Measurements from ENCODE around the gene FAM171A2. TPM values are rescaled to one million over a fixed set of nuclear protein-coding genes. Genes with fewer than 3 reads are reported as not detected.
"Not testable (repeated sequence)": the region's sequence is repeated elsewhere in the genome, so short reads cannot be mapped to it uniquely, and the experiment has no call there.

Gene FAM171A2
- total and polyA plus RNA-seq, 2 of the 4 experiments (the other 2 are of a cell fraction) = 3.2 to 5.9 TPM

DNA sequence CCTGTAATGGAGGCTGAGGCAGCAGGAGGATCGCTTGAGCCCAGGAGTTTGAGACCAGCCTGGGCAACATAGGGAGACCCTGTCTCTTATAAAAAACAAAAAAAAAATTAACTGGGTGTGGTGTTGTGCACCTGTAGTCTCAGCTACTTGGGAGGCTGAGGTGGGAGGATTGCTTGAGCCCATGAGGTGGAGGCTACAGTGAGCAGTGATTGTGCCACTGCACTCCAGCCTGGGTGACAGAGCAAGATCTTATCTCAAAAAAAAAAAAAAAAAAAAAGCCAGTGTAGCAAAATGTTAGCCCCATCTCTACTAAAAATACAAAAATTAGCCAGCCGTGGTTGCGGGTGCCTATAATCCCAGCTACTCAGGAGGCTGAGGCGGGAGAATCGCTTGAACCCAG is 33.4 kb downstream of the FAM171A2 start:
- dilution Hi-C loops (cut with HindIII; ENCODE audit: low sequenced_read_pairs, unreplicated experiment) = not testable (repeated sequence)

GRCh38 chr17:44329516-44329915 is 34.1 kb downstream of the FAM171A2 start:
- H2AK5ac ChIP-seq (ENCODE audit: low read depth, low read length); H3K4me1 ChIP-seq (ENCODE audit: control insufficient read depth, insufficient read depth, low read length); H4K20me1 ChIP-seq (ENCODE audit: insufficient read depth, low read length); CTCF ChIA-PET; H3K27me3 ChIP-seq (ENCODE audit: control insufficient read depth, insufficient read depth, low read length); dilution Hi-C loops (cut with HindIII; ENCODE audit: low sequenced_read_pairs, unreplicated experiment); ATAC-seq (ENCODE audit: low read depth); H2BK5ac ChIP-seq (ENCODE audit: low read depth, low read length, poor library complexity, severe bottlenecking); H3K9me1 ChIP-seq (ENCODE audit: insufficient read depth, low read length); H4K5ac ChIP-seq (ENCODE audit: low read depth, low read length); H3K4ac ChIP-seq (ENCODE audit: low read depth, low read length); H3K4me3 ChIP-seq (ENCODE audit: insufficient read depth, low read depth, low read length); H3K23ac ChIP-seq (ENCODE audit: low read depth, low read length); H4K8ac ChIP-seq (ENCODE audit: low read depth in 2 of 2, low read length in 2 of 2); H2AK9ac ChIP-seq (replicated peaks; ENCODE audit: low read depth, low read length, poor library complexity); H3K4me2 ChIP-seq (ENCODE audit: low read depth, low read length); DNase-seq; H2BK15ac ChIP-seq (ENCODE audit: low read depth, low read length); BruUV-seq (replicated peaks); H2AFZ ChIP-seq (replicated peaks; ENCODE audit: low read length, poor library complexity); H3K56ac ChIP-seq (ENCODE audit: extremely low read depth, insufficient read depth, low read length); H2BK120ac ChIP-seq (ENCODE audit: low read depth, low read length); H3K9ac ChIP-seq (ENCODE audit: low read depth, low read length); H3K27ac ChIP-seq (ENCODE audit: insufficient read depth, low read length); POLR2A ChIA-PET (ENCODE audit: unreplicated experiment); H2BK20ac ChIP-seq (ENCODE audit: low read depth, low read length); H3K36me3 ChIP-seq (ENCODE audit: control insufficient read depth, insufficient read depth, low read length); H3K79me1 ChIP-seq (ENCODE audit: low read depth in 1 of 2, low read length in 2 of 2); H4K91ac ChIP-seq (ENCODE audit: insufficient read depth, low read depth, low read length); H3K14ac ChIP-seq (replicated peaks; ENCODE audit: low read depth, low read length); H3K18ac ChIP-seq (ENCODE audit: low read depth, low read length); H3K9me3 ChIP-seq (ENCODE audit: control insufficient read depth, insufficient read depth, low read length): not testable (repeated sequence)
- in situ Hi-C loops (cut with MboI; ENCODE audit: low sequenced_read_pairs) = loop anchor here (5.0 kb wide), 1 partner anchor 107 kb away; no protein-coding TSS in a partner anchor
- WGBS, 2 experiments (ENCODE audit: extremely low coverage in 2 of 2, insufficient read length in 1 of 2) = 83% methylated on average over 1 of the region's 7 CpGs; no CpG with 5 or more reads in 1 of the 2 experiments
- intact Hi-C loops (cut with micrococcal nuclease) = loop anchor here (5.0 kb wide), 1 partner anchor 127 kb away; no protein-coding TSS in a partner anchor

More for the DNA sequence above, 33.4 kb downstream of the FAM171A2 start:
- ATAC-seq (ENCODE audit: low read depth); H4K20me1 ChIP-seq (ENCODE audit: insufficient read depth, low read length); H4K8ac ChIP-seq (ENCODE audit: low read depth in 2 of 2, low read length in 2 of 2); H3K79me1 ChIP-seq (ENCODE audit: low read depth in 1 of 2, low read length in 2 of 2); POLR2A ChIA-PET (ENCODE audit: unreplicated experiment); H3K23ac ChIP-seq (ENCODE audit: low read depth, low read length); H3K4me1 ChIP-seq (ENCODE audit: control insufficient read depth, insufficient read depth, low read length); H2BK20ac ChIP-seq (ENCODE audit: low read depth, low read length); H3K9me3 ChIP-seq (ENCODE audit: control insufficient read depth, insufficient read depth, low read length); H2BK120ac ChIP-seq (ENCODE audit: low read depth, low read length); H3K27ac ChIP-seq (ENCODE audit: insufficient read depth, low read length); H3K36me3 ChIP-seq (ENCODE audit: control insufficient read depth, insufficient read depth, low read length); H3K14ac ChIP-seq (replicated peaks; ENCODE audit: low read depth, low read length); H3K27me3 ChIP-seq (ENCODE audit: control insufficient read depth, insufficient read depth, low read length); H4K91ac ChIP-seq (ENCODE audit: insufficient read depth, low read depth, low read length); H3K9ac ChIP-seq (ENCODE audit: low read depth, low read length); H2AFZ ChIP-seq (replicated peaks; ENCODE audit: low read length, poor library complexity); H2AK9ac ChIP-seq (replicated peaks; ENCODE audit: low read depth, low read length, poor library complexity); H3K4me3 ChIP-seq (ENCODE audit: insufficient read depth, low read depth, low read length); H3K4me2 ChIP-seq (ENCODE audit: low read depth, low read length); H3K9me1 ChIP-seq (ENCODE audit: insufficient read depth, low read length); H2BK15ac ChIP-seq (ENCODE audit: low read depth, low read length); H3K56ac ChIP-seq (ENCODE audit: extremely low read depth, insufficient read depth, low read length); H3K4ac ChIP-seq (ENCODE audit: low read depth, low read length); DNase-seq; H3K18ac ChIP-seq (ENCODE audit: low read depth, low read length); H4K5ac ChIP-seq (ENCODE audit: low read depth, low read length); in situ Hi-C loops (cut with MboI; ENCODE audit: low sequenced_read_pairs); BruUV-seq (replicated peaks); intact Hi-C loops (cut with micrococcal nuclease); H2BK5ac ChIP-seq (ENCODE audit: low read depth, low read length, poor library complexity, severe bottlenecking); H2AK5ac ChIP-seq (ENCODE audit: low read depth, low read length): not testable (repeated sequence)
- CTCF ChIA-PET = interaction anchor here (0.7 to 1.1 kb wide), 3 partner anchors 42 to 122 kb away, joined by 3 read pairs; no protein-coding TSS in a partner anchor
- WGBS, 2 experiments (ENCODE audit: extremely low coverage in 2 of 2, insufficient read length in 1 of 2) = no CpG with 5 or more reads among the region's 5 CpGs

All from IMR-90 (cell line).